ENCODE measurements around the gene SLC16A14.

- peak; percentile 83 for TF ChIP-seq CTCF (IDR thresholded peaks at IDR 0.05; ENCODE audit: low read depth, low read length, poor library complexity, severe bottlenecking)
- no peak for TF ChIP-seq EZH2phosphoT487 (IDR thresholded peaks at IDR 0.05; ENCODE audit: borderline replicate concordance, low read length)
These were observed 60.6 kb downstream of the SLC16A14 start for GRCh38 chr2:230007931-230008707.
